Stimulated activated CD8-positive, alpha-beta memory T cell treated with anti-CD3 and anti-CD28 coated beads, Interleukin-7, amount 100 ng/mL, for 48 hours (primary cell): Measurements from ENCODE around the gene CCL23.
A peak's percentile ranks its signal among the peaks of the same experiment; 100 is the strongest.

Source experiments
- DNase-seq, 2 donors: peaks; one replicate each; pipeline ENCODE4 v3.0.0-alpha.2; 2020; ENCODE audit warnings: low read depth in 1 of 2; ENCODE audit errors: extremely low read depth in 1 of 2

Gene CCL23

DNA sequence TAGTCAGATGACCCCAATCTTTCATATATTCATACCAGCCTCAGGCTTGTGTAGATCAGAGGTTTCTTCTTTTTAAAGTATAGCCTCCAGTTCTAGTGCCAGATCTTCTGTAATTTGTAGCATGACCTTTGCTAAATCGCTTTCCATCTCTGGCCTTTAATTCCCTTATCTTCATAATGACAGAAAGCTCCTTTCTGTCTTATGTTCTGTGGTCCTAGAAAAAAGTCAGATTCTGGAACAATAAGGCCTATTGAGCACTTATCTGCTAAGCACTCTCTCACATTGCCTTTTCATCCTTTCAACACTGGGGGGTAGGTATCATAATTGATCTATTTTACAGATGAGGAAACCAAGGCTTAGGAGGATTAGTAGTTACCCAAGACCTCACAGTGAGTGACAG, 45.7 kb downstream of the CCL23 start:
- no peak for DNase-seq

DNA sequence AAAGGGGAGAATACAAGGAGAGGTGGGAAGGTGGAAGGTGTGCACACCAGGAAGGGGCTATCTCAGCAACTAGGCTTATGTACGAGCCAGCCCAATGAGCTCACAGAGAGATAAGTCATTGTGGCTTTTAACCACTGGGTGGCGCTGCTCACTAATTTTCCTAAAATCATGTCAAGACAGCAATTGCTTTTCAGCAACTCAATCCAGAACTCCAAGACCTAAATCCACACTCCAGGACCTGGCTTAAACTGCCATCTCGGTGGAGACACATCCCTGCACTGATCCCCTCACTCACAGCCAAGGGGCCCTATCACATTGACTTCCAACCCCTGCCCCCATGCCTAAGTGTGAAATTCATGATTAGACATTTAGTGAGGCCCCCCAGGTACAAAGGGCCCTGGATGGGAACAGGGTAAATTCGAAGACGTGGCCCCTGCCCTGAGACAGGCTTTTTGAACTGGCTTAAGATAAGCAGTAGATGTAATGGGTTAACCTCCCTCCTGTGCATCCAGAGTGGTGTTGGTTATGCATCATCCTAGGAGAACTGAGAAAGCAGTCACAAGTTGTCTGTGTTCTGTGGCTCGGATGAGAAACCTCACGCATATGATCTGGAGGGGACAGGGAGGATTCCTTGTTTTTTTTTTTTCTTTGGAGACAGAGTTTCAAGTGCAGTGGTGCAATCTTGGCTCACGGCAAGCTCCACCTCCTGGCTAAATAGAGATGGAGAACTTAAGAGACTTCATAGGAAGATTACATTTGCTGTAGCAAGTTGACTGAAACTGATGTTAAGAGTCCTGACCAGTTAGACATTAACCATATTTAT, 48.0 kb downstream of the CCL23 start:
- peak in 1 of 2 donors; percentile 59 for DNase-seq

DNA sequence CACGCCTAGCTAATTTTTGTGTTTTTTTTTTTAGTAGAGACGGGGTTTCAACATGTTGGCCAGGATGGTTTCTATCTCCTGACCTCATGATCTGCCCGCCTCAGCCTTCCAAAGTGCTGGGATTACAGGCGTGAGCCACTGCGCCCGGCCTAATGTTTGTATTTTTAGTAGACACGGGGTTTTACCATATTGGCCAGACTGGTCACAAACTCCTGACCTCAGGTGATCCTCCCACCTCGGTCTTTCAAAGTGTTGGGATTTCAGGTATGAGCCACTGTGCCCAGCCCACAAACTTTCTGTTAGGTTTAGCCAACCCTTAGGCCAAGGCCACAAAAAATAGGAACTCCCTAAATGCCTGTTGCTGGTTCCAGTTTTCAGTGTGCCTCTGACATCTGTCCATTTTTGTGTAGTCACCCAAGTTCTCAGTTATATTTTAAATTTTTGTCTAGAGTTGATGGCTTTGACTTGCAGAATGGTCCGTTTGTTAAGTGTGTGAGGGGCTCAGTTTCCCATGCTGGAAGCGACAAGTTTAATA, 49.2 kb downstream of the CCL23 start:
- DNase-seq, result no peak

DNA sequence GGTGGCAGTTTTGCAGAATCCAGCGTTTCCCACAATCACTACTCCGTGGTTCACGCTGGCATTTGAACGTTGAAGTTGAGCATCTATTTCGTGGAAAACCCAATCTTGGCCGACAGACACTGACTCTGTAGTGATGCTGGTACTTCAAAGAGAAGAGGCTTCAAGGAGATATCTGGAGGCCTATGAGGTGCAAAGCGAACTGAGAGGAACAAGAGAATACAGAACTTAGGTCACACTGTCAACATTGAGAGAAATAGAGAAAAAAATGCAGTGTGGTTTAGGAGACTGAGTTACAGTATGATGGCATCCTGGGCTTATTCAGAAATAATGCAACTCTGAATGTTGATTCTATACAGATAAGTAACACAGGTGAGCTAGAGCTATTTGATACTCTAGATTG, 52.5 kb downstream of the CCL23 start:
- DNase-seq, result no peak

DNA sequence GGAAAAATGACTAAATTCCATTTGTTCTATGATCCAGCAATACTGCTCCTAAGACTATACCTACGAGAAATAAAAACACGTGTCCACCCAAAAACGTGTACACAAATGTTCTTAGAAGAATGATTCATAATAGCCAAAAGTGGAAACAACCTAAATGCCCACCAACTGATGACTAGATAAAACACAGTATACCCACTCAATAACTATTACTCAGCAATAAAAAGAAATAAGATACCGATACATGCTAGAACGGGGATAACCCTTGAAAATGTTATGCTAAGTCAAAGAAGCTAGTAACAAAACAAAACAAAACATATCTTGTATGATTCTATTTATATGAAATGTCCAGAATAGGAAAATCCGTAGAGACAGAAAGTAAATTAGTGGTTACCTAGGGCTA, 54.1 kb downstream of the CCL23 start:
- DNase-seq, result no peak
